GM12878 (cell line): ENCODE measurements around the gene FNIP1. TPM values are rescaled to one million over a fixed set of nuclear protein-coding genes. Genes with fewer than 3 reads are reported as not detected.
A peak's percentile ranks its signal among the peaks of the same experiment; 100 is the strongest.

Experiments
- ATAC-seq: fragments of 200-7000 bp; cut with Tn5 transposase; 3 replicates; pipeline ENCODE4 v1.9.1; 2020; ENCODE audit warnings: mild to moderate bottlenecking, moderate library complexity
- BruUV-seq: library from RNA; stranded (reverse); fragments of 400-500 nt; replicated peaks from 2 replicates; lab custom pipeline; 2021; lab: Mats Ljungman, UMichigan
- CTCF ChIA-PET: fragments of 300-600 bp; sonication (Branson Sonifier 250); formaldehyde crosslinking; extraction: SDS; loops from one replicate; lab custom pipeline; 2021; ENCODE audit warnings: inconsistent platforms; lab: Yijun Ruan, JAX
- POLR2A ChIA-PET: fragments of 350-600 bp; formaldehyde crosslinking; extraction: SDS; loops from one replicate; lab custom pipeline; 2021; ENCODE audit warnings: inconsistent platforms; lab: Charles Lee
- RAD21 ChIA-PET: fragments of 300-600 bp; sonication (Branson Sonifier 250); formaldehyde crosslinking; loops from one replicate; lab custom pipeline; 2023; ENCODE audit warnings: antibody characterized with exemption; ENCODE audit not compliant: unreplicated experiment; lab: Charles Lee
- SMC1A ChIA-PET: fragments of 300-600 bp; sonication (Branson Sonifier 250); formaldehyde crosslinking; loops from one replicate; lab custom pipeline; 2023; ENCODE audit not compliant: unreplicated experiment, uncharacterized antibody; lab: Charles Lee
- DNase-seq: peaks from one replicate; pipeline ENCODE4 v3.0.0-alpha.2; 2011; ENCODE audit warnings: low read depth, low spot score
- FAIRE-seq: peaks from 3 replicates; lab custom pipeline; 2011; peaks lifted over from hg19 to GRCh38; lab: Jason Lieb, UNC
- H2AFZ ChIP-seq: 2 replicates; pipeline ENCODE4 v1.6.0; 2011; ENCODE audit warnings: low read depth, low read length, control low read depth; ENCODE audit not compliant: control insufficient read depth
- H3K27ac ChIP-seq: 2 replicates; pipeline ENCODE4 v1.5.1; 2011; ENCODE audit warnings: control low read depth; ENCODE audit not compliant: control insufficient read depth, insufficient read depth
- H3K27me3 ChIP-seq, 2 experiments: replicated peaks in 1 of 2; 2 replicates each; pipeline versions ENCODE4 v1.6.0 to v1.6.1; 2011; ENCODE audit warnings: low read length in 1 of 2; ENCODE audit not compliant: control insufficient read depth in 2 of 2, insufficient read depth in 2 of 2
- H3K36me3 ChIP-seq, 2 experiments: 2 replicates each; pipeline ENCODE4 v1.5.1; 2011; ENCODE audit warnings: low read length in 1 of 2; ENCODE audit not compliant: control insufficient read depth in 2 of 2, insufficient read depth in 2 of 2
- H3K4me1 ChIP-seq: 2 replicates; pipeline ENCODE4 v1.6.1; 2011; ENCODE audit warnings: mild to moderate bottlenecking, low read length, moderate library complexity, mixed read lengths; ENCODE audit not compliant: control insufficient read depth, insufficient read depth
- H3K4me2 ChIP-seq: 2 replicates; pipeline ENCODE4 v1.6.0; 2011; ENCODE audit warnings: control low read depth; ENCODE audit not compliant: control insufficient read depth, insufficient read depth
- H3K4me3 ChIP-seq: fragments of 200-600 bp; sonication (generic); 2 replicates; pipeline ENCODE4 v1.5.1; 2016
- H3K79me2 ChIP-seq: 2 replicates; pipeline ENCODE4 v1.6.0; 2011; ENCODE audit warnings: low read length; ENCODE audit not compliant: control insufficient read depth, insufficient read depth
- H3K9ac ChIP-seq: 2 replicates; pipeline ENCODE4 v1.8.0; 2011; ENCODE audit warnings: low read length, control low read depth, mixed read lengths; ENCODE audit not compliant: control insufficient read depth, insufficient read depth
- H3K9me3 ChIP-seq: replicated peaks from 3 replicates; pipeline ENCODE4 v1.5.1; 2011; ENCODE audit warnings: mild to moderate bottlenecking, low read length; ENCODE audit not compliant: control insufficient read depth, insufficient read depth
- H4K20me1 ChIP-seq: 2 replicates; pipeline ENCODE4 v1.6.0; 2011; ENCODE audit not compliant: control insufficient read depth, insufficient read depth
- BACH1 ChIP-seq: fragments of 450-650 bp; IDR thresholded peaks from 2 replicates; pipeline ENCODE4 v1.6.1; 2017; ENCODE audit warnings: mild to moderate bottlenecking, borderline replicate concordance
- E2F8 ChIP-seq: fragments of 450-650 bp; IDR thresholded peaks from 2 replicates; pipeline ENCODE4 v1.6.1; 2018; ENCODE audit warnings: mild to moderate bottlenecking, low read depth, moderate library complexity; ENCODE audit not compliant: partially characterized antibody
- EED ChIP-seq: sonication (generic); IDR thresholded peaks from 2 replicates; pipeline ENCODE4 v1.6.1; 2016; ENCODE audit warnings: antibody characterized with exemption, low read depth
- HDGF ChIP-seq: fragments of 450-650 bp; IDR thresholded peaks from 2 replicates; pipeline ENCODE4 v1.6.1; 2016; ENCODE audit warnings: antibody characterized with exemption
- JUNB ChIP-seq: IDR thresholded peaks from 2 replicates; pipeline ENCODE4 v1.6.1; 2016; ENCODE audit warnings: antibody characterized with exemption, mild to moderate bottlenecking
- NKRF ChIP-seq: fragments of 450-650 bp; conservative IDR thresholded peaks from 2 replicates; pipeline ENCODE4 v1.6.1; 2017; ENCODE audit warnings: mild to moderate bottlenecking, moderate library complexity
- POLR2AphosphoS2 ChIP-seq: IDR thresholded peaks from 2 replicates; pipeline ENCODE4 v1.6.1; 2011; ENCODE audit warnings: low read depth, mild to moderate bottlenecking, low read length, improper control_type of control experiment, moderate library complexity
- RAD21 ChIP-seq: IDR thresholded peaks from 2 replicates; pipeline ENCODE4 v1.6.1; 2011; ENCODE audit warnings: mild to moderate bottlenecking, low read depth, low read length, moderate library complexity; ENCODE audit not compliant: insufficient read depth
- RBBP5 ChIP-seq: fragments of 200-600 bp; sonication (generic); conservative IDR thresholded peaks from 2 replicates; pipeline ENCODE4 v1.6.1; 2016
- TBL1XR1 ChIP-seq: IDR thresholded peaks from 2 replicates; pipeline ENCODE4 v1.6.1; 2012; ENCODE audit warnings: low read depth, low read length, improper control_type of control experiment
- TCF12 ChIP-seq: IDR thresholded peaks from 2 replicates; pipeline ENCODE4 v1.6.1; 2011; ENCODE audit warnings: low read depth, mild to moderate bottlenecking, low read length
- TCF3 ChIP-seq: IDR thresholded peaks from 2 replicates; pipeline ENCODE4 v1.6.1; 2012; ENCODE audit warnings: low read depth, mild to moderate bottlenecking, low read length, borderline replicate concordance; ENCODE audit not compliant: insufficient read depth
- ZNF274 ChIP-seq: IDR thresholded peaks from one replicate; pipeline ENCODE4 v1.8.0; 2011; ENCODE audit not compliant: insufficient read length, insufficient read depth
- WGBS: methylation state at CpG from one replicate; pipeline ENCODE4 v1.1.6; 2016; ENCODE audit warnings: low lambda C conversion rate; ENCODE audit not compliant: insufficient replicate concordance, insufficient coverage; ENCODE audit errors: missing lambda C conversion rate; 5-methylcytosine and 5-hydroxymethylcytosine counted together
- in situ Hi-C: fragments of 300-500 bp; cut with MboI; formaldehyde crosslinking; loops from 9 replicates; pipeline ENCODE4 v1.14.3; 2018; ENCODE audit warnings: mixed read lengths
- intact Hi-C: fragments of 100-400 bp; cut with micrococcal nuclease; formaldehyde crosslinking; loops from one replicate; pipeline ENCODE4 v1.14.2; 2022; ENCODE audit not compliant: unreplicated experiment
- polyA plus RNA-seq, 11 experiments: library from polyadenylated mRNA; depleted of rRNA in 4 of 11; unstranded in 6 of 11; stranded (reverse) in 5 of 11; fragments of >200 nt; fragmentation: Nextera tagmentation in 4 of 11; fragmentation: Illumina TruSeq in 1 of 11; extraction: Ambion mirVana in 4 of 11; extraction: Trizol in 1 of 11; gene quantifications; 1 replicate in 1 of 11; 2 replicates in 10 of 11; pipeline versions ENCODE4 v1.2.1 to v1.2.3, GENCODE V29; 2011 to 2016; ENCODE audit warnings: inconsistent platforms in 2 of 11, missing spikeins in 2 of 11, low read depth in 1 of 11
- total RNA-seq, 4 experiments: library from RNA; depleted of rRNA in 3 of 4; stranded (reverse); fragments of >200 nt in 3 of 4; fragmentation: Illumina TruSeq in 1 of 4; extraction: Trizol in 1 of 4; gene quantifications; 2 replicates each; pipeline versions ENCODE4 v1.2.1 to v1.2.3, GENCODE V29; 2013 to 2021
- TF ChIP-seq, protein P1 (sequence below): fragments of 450-650 bp; IDR thresholded peaks from 2 replicates; pipeline ENCODE4 v1.6.1; 2017; ENCODE audit warnings: borderline replicate concordance

The FNIP1 gene
- total and polyA plus RNA-seq, 10 of the 15 experiments (the other 5 are each of a cell fraction or from before 2014, with no cell fraction given): 4.3 to 18.0 (median 14.0) TPM

GRCh38 chr5:131818001-131818724 is 21.3 kb upstream of the FNIP1 start:
- no TSS peak for BruUV-seq
- WGBS: 31% methylated on average over 2 of the region's 2 CpGs
- ChIA-PET RAD21 (interaction anchor here (0.5 kb wide), 1 partner anchor 705 kb away, joined by 4 read pairs; no protein-coding TSS in a partner anchor), POLR2A (no interaction called here), CTCF (no interaction called here), SMC1A (no interaction called here)
- DNase-seq: no peak
- in situ Hi-C loops (no loop called here), intact Hi-C loops (no loop called here)
- Histone ChIP-seq H2AFZ (peak overlapping the region; percentile 12; the same call in 1 of the 2 replicates), H3K9ac (no peak overlapping the region), H3K4me2 (0 out of 2 replicates have a peak overlapping the region, but pooled peaks have one; percentile 7), H3K79me2 (no peaks in the 10 kb centered on the region), H3K27ac (no peak overlapping the region), H3K36me3 (no peaks in the 10 kb centered on the region), H3K4me3 (no peak overlapping the region), H3K9me3 (no peaks in the 10 kb centered on the region), H3K27me3 (no peaks in the 10 kb centered on the region), H4K20me1 (no peaks in the 10 kb centered on the region), H3K4me1 (peaks cover 6% of the 10 kb centered on the region; the same call in 1 of the 2 replicates)
- ATAC-seq: no peak
- FAIRE-seq: no peak
- TF ChIP-seq JUNB (no peak), NKRF (no peak), TCF12 (no peak), RAD21 (no peak), HDGF (no peak), RBBP5 (no peak), TCF3 (no peak), E2F8 (no peak), TBL1XR1 (no peak), ZNF274 (no peak), POLR2AphosphoS2 (no peak), EED (no peak), BACH1 (no peak)
- TF ChIP-seq, protein P1, sequence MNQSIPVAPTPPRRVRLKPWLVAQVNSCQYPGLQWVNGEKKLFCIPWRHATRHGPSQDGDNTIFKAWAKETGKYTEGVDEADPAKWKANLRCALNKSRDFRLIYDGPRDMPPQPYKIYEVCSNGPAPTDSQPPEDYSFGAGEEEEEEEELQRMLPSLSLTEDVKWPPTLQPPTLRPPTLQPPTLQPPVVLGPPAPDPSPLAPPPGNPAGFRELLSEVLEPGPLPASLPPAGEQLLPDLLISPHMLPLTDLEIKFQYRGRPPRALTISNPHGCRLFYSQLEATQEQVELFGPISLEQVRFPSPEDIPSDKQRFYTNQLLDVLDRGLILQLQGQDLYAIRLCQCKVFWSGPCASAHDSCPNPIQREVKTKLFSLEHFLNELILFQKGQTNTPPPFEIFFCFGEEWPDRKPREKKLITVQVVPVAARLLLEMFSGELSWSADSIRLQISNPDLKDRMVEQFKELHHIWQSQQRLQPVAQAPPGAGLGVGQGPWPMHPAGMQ: no peak
